ENCODE data around the gene GNPTAB. TPM values are rescaled to one million over a fixed set of nuclear protein-coding genes. Genes with fewer than 3 reads are reported as not detected.

The GNPTAB gene
- total and polyA plus RNA-seq, 2 of the 8 experiments (the other 6 are each of a cell fraction or from before 2014, with no cell fraction given), result 21.5 to 51.3 TPM

DNA sequence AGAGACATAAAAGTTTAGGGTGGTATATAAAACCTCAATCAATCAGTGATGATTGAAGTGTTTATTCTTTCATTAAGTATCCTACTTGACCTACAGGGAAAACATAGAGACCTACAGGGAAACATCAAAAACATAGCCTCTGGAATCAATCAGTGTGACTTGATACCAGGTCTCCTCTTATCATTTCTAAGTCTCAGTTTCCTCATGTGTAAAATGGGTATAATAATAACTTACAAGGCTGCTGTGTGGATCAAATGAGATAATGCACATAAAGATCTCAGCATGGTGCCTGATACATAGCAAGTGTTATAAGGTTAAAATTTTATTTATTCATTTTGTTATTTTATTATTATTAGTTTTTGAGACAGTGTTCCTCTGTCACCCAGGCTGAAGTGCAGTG, 22.2 kb upstream of the GNPTAB start (continued):
- TF ChIP-seq TEAD4 (IDR thresholded peaks at IDR 0.05; ENCODE audit: low read depth, low read length), result no peak
- TF ChIP-seq CHD7 (IDR thresholded peaks at IDR 0.05; ENCODE audit: insufficient replicate concordance, low read length), result no peak
- no peak for TF ChIP-seq CEBPB (IDR thresholded peaks at IDR 0.05; ENCODE audit: low read depth, low read length)
- TF ChIP-seq USF2 (IDR thresholded peaks at IDR 0.05; ENCODE audit: low read length), result no peak
